H9 (cell line): Measurements from ENCODE around the gene LRRC15. TPM values are rescaled to one million over a fixed set of nuclear protein-coding genes. Genes with fewer than 3 reads are reported as not detected.

Source experiments
- DNase-seq: peaks from one replicate; pipeline ENCODE4 v3.0.0-alpha.2; 2017
- H2AFZ ChIP-seq: one replicate; pipeline ENCODE4 v1.6.1; 2013; ENCODE audit warnings: mild to moderate bottlenecking, low read length, control low read depth, moderate library complexity
- H2AK5ac ChIP-seq: 2 replicates; pipeline ENCODE4 v1.6.1; 2013; ENCODE audit warnings: low read length, control low read depth, mixed read lengths; ENCODE audit not compliant: insufficient read length
- H2BK120ac ChIP-seq: one replicate; pipeline ENCODE4 v1.6.1; 2013; ENCODE audit warnings: low read depth, mild to moderate bottlenecking, low read length, control low read depth, inconsistent platforms; ENCODE audit not compliant: poor library complexity, severe bottlenecking
- H2BK12ac ChIP-seq: 2 replicates; pipeline ENCODE4 v1.6.1; 2013; ENCODE audit warnings: low read length, control low read depth, mixed read lengths, low read depth; ENCODE audit not compliant: insufficient read length
- H2BK15ac ChIP-seq: 2 replicates; pipeline ENCODE4 v1.6.1; 2013; ENCODE audit warnings: low read depth, low read length, control low read depth
- H2BK20ac ChIP-seq: one replicate; pipeline ENCODE4 v1.6.1; 2013; ENCODE audit warnings: low read depth, mild to moderate bottlenecking, low read length, control low read depth, inconsistent platforms; ENCODE audit not compliant: poor library complexity, severe bottlenecking
- H2BK5ac ChIP-seq: 2 replicates; pipeline ENCODE4 v1.6.1; 2013; ENCODE audit warnings: low read length, control low read depth, mixed read lengths; ENCODE audit not compliant: insufficient read length
- H3K14ac ChIP-seq: 2 replicates; pipeline ENCODE4 v1.6.1; 2013; ENCODE audit warnings: low read length, control low read depth; ENCODE audit not compliant: insufficient read depth
- H3K18ac ChIP-seq: 2 replicates; pipeline ENCODE4 v1.6.1; 2013; ENCODE audit warnings: low read depth, mild to moderate bottlenecking, mixed read lengths, low read length, control low read depth; ENCODE audit not compliant: insufficient read length
- H3K23ac ChIP-seq: 2 replicates; pipeline ENCODE4 v1.6.1; 2013; ENCODE audit warnings: low read length, control low read depth, mixed read lengths, low read depth; ENCODE audit not compliant: insufficient read length
- H3K23me2 ChIP-seq: 2 replicates; pipeline ENCODE4 v1.6.1; 2013; ENCODE audit warnings: low read depth, mild to moderate bottlenecking, mixed read lengths, low read length, control low read depth; ENCODE audit not compliant: insufficient read length, poor library complexity, severe bottlenecking
- H3K27ac ChIP-seq: 2 replicates; pipeline ENCODE4 v1.5.1; 2013; ENCODE audit warnings: low read length, control low read depth, mixed read lengths, low read depth; ENCODE audit not compliant: insufficient read length
- H3K27me3 ChIP-seq: 2 replicates; pipeline ENCODE4 v1.6.1; 2013; ENCODE audit warnings: low read length, control low read depth, inconsistent platforms; ENCODE audit not compliant: insufficient read depth
- H3K4ac ChIP-seq: 2 replicates; pipeline ENCODE4 v1.6.1; 2013; ENCODE audit warnings: low read depth, mild to moderate bottlenecking, control low read depth, inconsistent platforms, low read length, moderate library complexity
- H3K4me1 ChIP-seq: 2 replicates; pipeline ENCODE4 v1.6.1; 2013; ENCODE audit warnings: low read length, control low read depth, inconsistent platforms; ENCODE audit not compliant: insufficient read depth
- H3K4me2 ChIP-seq: 2 replicates; pipeline ENCODE4 v1.6.1; 2013; ENCODE audit warnings: low read length, control low read depth, mixed read lengths; ENCODE audit not compliant: insufficient read length, insufficient read depth
- H3K56ac ChIP-seq: 2 replicates; pipeline ENCODE4 v1.6.1; 2013; ENCODE audit warnings: low read depth, mild to moderate bottlenecking, mixed read lengths, low read length, control low read depth; ENCODE audit not compliant: insufficient read length
- H3K79me1 ChIP-seq: 2 replicates; pipeline ENCODE4 v1.6.1; 2013; ENCODE audit warnings: low read depth, mild to moderate bottlenecking, moderate library complexity, low read length, control low read depth, inconsistent platforms; ENCODE audit not compliant: insufficient read depth, poor library complexity, severe bottlenecking
- H3K79me2 ChIP-seq: 2 replicates; pipeline ENCODE4 v1.6.1; 2013; ENCODE audit warnings: low read length, control low read depth, inconsistent platforms; ENCODE audit not compliant: insufficient read depth
- H3K9ac ChIP-seq: 2 replicates; pipeline ENCODE4 v1.6.1; 2013; ENCODE audit warnings: low read length, control low read depth, mixed read lengths; ENCODE audit not compliant: insufficient read length; ENCODE audit errors: extremely low read depth
- H3K9me3 ChIP-seq: one replicate; pipeline ENCODE4 v1.6.1; 2013; ENCODE audit warnings: low read depth, low read length, inconsistent platforms; ENCODE audit not compliant: control insufficient read depth
- H3T11ph ChIP-seq: one replicate; pipeline ENCODE4 v1.6.1; 2013; ENCODE audit warnings: mild to moderate bottlenecking, low read length, control low read depth, inconsistent platforms
- H4K20me1 ChIP-seq: one replicate; pipeline ENCODE4 v1.6.1; 2013; ENCODE audit not compliant: control insufficient read depth, insufficient read length, insufficient read depth
- H4K5ac ChIP-seq: 2 replicates; pipeline ENCODE4 v1.6.1; 2013; ENCODE audit warnings: low read depth, mild to moderate bottlenecking, mixed read lengths, low read length, control low read depth; ENCODE audit not compliant: insufficient read length
- H4K8ac ChIP-seq: replicated peaks from 2 replicates; pipeline ENCODE4 v1.6.1; 2013; ENCODE audit warnings: low read length, control low read depth, mixed read lengths, low read depth; ENCODE audit not compliant: insufficient read length
- H4K91ac ChIP-seq: 2 replicates; pipeline ENCODE4 v1.6.1; 2013; ENCODE audit warnings: low read depth, mild to moderate bottlenecking, moderate library complexity, mixed read lengths, low read length, control low read depth; ENCODE audit not compliant: insufficient read length
- H3K27ac Mint-ChIP-seq, 3 experiments: 2 replicates in 2 of 3; 3 replicates in 1 of 3; pipeline ENCODE4 v1.8.0; 2020 to 2021; ENCODE audit warnings: mixed read lengths in 3 of 3, mild to moderate bottlenecking in 1 of 3, moderate library complexity in 1 of 3
- H3K27me3 Mint-ChIP-seq: 2 replicates; pipeline ENCODE4 v1.8.0; 2021; ENCODE audit warnings: low read depth, mild to moderate bottlenecking, moderate library complexity, mixed read lengths
- H3K36me3 Mint-ChIP-seq, 3 experiments: 2 replicates in 2 of 3; 3 replicates in 1 of 3; pipeline ENCODE4 v1.8.0; 2020 to 2021; ENCODE audit warnings: low read depth in 3 of 3, mixed read lengths in 3 of 3; ENCODE audit not compliant: insufficient read depth in 1 of 3
- H3K4me1 Mint-ChIP-seq, 2 experiments: 2 replicates each; pipeline ENCODE4 v1.8.0; 2020; ENCODE audit warnings: mixed read lengths in 2 of 2
- H3K4me3 Mint-ChIP-seq, 2 experiments: 2 replicates in 1 of 2; 3 replicates in 1 of 2; pipeline ENCODE4 v1.8.0; 2020 to 2021; ENCODE audit warnings: mild to moderate bottlenecking in 2 of 2, mixed read lengths in 2 of 2, moderate library complexity in 1 of 2
- H3K9me3 Mint-ChIP-seq, 2 experiments: 2 replicates in 1 of 2; 3 replicates in 1 of 2; pipeline ENCODE4 v1.8.0; 2020; ENCODE audit warnings: mild to moderate bottlenecking in 2 of 2, mixed read lengths in 2 of 2, moderate library complexity in 1 of 2
- WGBS: extraction: QIAGEN DNeasy Blood & Tissue Kit; methylation state at CpG from one replicate; pipeline ENCODE4 v1.1.7; 2013; ENCODE audit warnings: missing lambda C conversion rate, low lambda C conversion rate, mixed read lengths; ENCODE audit not compliant: insufficient read length; ENCODE audit errors: extremely low coverage; 5-methylcytosine and 5-hydroxymethylcytosine counted together
- total RNA-seq: library from RNA; stranded (reverse); gene quantifications from 2 replicates; pipeline ENCODE4 v1.2.1, GENCODE V29; 2021
- TF ChIP-seq, protein P1 (sequence below): fragments of 200-600 bp; sonication (generic); conservative IDR thresholded peaks from 3 replicates; pipeline ENCODE4 v1.8.0; 2021; ENCODE audit warnings: antibody characterized with exemption, mild to moderate bottlenecking

Gene LRRC15
- total RNA-seq, 1 experiment from 2014 or later, result 0.07 TPM

DNA sequence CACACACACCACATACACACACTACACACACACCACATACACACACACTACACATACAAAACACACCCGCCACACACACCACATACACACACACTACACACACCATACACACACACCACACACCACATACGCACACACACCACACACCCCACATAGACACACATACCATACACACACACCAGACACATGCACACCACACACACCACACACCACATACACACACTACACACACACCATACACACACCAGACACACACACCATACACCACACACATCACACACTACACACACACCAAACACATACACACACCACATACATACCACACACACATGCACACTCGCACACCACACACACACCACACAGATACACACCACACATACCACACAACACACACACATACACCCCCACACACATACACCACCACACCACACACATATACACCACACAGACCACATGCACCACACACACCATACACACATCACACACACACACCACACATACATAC, 44.7 kb downstream of the LRRC15 start:
- H3K9ac ChIP-seq, result no peak overlapping the region

More for the DNA sequence above, 44.7 kb downstream of the LRRC15 start:
- Histone ChIP-seq H2BK5ac (no peak overlapping the region), H4K8ac (no peak overlapping the region), H3K14ac (no peak overlapping the region), H2AK5ac (no peak overlapping the region), H3K4me2 (no peak overlapping the region), H3K79me2 (no peaks in the 10 kb centered on the region), H3K23ac (no peak overlapping the region), H4K5ac (no peak overlapping the region), H2BK15ac (no peak overlapping the region), H3K79me1 (no peaks in the 10 kb centered on the region), H2BK120ac (no peak overlapping the region), H2BK12ac (no peak overlapping the region), H3K27ac (no peak overlapping the region), H3K9me3 (peaks cover 2% of the 10 kb centered on the region), H2BK20ac (no peak overlapping the region), H4K20me1 (peaks cover 5% of the 10 kb centered on the region), H3T11ph (no peak overlapping the region), H3K27me3 (no peaks in the 10 kb centered on the region), H2AFZ (no peak overlapping the region), H3K56ac (no peak overlapping the region), H3K4me1 (no peaks in the 10 kb centered on the region), H3K23me2 (no peaks in the 10 kb centered on the region), H4K91ac (no peak overlapping the region), H3K4ac (no peak overlapping the region), H3K18ac (no peak overlapping the region)
- H3K4me1 Mint-ChIP-seq, result peaks cover 2 to 3% of the 10 kb centered on the region in 2 experiments; a peak in 2 of 4 replicates
- TF ChIP-seq, protein P1, sequence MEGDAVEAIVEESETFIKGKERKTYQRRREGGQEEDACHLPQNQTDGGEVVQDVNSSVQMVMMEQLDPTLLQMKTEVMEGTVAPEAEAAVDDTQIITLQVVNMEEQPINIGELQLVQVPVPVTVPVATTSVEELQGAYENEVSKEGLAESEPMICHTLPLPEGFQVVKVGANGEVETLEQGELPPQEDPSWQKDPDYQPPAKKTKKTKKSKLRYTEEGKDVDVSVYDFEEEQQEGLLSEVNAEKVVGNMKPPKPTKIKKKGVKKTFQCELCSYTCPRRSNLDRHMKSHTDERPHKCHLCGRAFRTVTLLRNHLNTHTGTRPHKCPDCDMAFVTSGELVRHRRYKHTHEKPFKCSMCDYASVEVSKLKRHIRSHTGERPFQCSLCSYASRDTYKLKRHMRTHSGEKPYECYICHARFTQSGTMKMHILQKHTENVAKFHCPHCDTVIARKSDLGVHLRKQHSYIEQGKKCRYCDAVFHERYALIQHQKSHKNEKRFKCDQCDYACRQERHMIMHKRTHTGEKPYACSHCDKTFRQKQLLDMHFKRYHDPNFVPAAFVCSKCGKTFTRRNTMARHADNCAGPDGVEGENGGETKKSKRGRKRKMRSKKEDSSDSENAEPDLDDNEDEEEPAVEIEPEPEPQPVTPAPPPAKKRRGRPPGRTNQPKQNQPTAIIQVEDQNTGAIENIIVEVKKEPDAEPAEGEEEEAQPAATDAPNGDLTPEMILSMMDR, result no peak
- H3K9me3 Mint-ChIP-seq, result peaks cover 7 to 29% of the 10 kb centered on the region in 2 experiments
- H3K27me3 Mint-ChIP-seq, result peaks cover 20% of the 10 kb centered on the region
- H3K36me3 Mint-ChIP-seq, result peaks cover 1 to 4% (median 3%) of the 10 kb centered on the region in 3 experiments
- H3K4me3 Mint-ChIP-seq, result no peak overlapping the region
- H3K27ac Mint-ChIP-seq, result no peak overlapping the region
- 100% methylated on average over 2 of the region's 3 CpGs for WGBS
- no peak for DNase-seq
